ENCODE measurements around the gene ARL14. TPM values are rescaled to one million over a fixed set of nuclear protein-coding genes. Genes with fewer than 3 reads are reported as not detected.

The ARL14 gene
- total RNA-seq, 2 donors from 2014 or later = not detected

DNA sequence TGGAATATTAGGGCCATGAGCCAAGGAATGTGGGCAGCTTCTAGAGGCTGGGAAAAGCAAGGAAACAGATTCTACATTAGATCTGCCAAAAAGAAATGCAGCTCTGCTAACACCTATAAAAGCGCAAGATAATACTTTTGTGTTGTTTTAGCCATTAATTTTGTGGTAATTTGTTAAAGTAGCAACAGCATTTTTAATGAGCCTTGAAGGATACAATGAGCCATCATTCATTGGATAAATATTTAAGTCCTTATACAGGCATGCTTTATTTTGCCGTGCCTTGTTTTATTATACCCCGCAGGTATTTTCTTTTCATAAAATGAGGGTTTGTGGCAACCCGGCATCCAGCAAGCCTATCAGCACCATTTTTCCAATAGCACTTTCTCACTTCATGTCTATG, 15.0 kb downstream of the ARL14 start:
- Histone ChIP-seq H3K27ac (no peak overlapping the region), H3K27me3 (no peaks in the 10 kb centered on the region), H3K9me3 (no peaks in the 10 kb centered on the region), H3K4me3 (no peak overlapping the region), H3K4me1 (no peaks in the 10 kb centered on the region), H3K36me3 (no peaks in the 10 kb centered on the region)
- DNase-seq (ENCODE audit: low spot score) = no peak
- TF ChIP-seq, protein P1, sequence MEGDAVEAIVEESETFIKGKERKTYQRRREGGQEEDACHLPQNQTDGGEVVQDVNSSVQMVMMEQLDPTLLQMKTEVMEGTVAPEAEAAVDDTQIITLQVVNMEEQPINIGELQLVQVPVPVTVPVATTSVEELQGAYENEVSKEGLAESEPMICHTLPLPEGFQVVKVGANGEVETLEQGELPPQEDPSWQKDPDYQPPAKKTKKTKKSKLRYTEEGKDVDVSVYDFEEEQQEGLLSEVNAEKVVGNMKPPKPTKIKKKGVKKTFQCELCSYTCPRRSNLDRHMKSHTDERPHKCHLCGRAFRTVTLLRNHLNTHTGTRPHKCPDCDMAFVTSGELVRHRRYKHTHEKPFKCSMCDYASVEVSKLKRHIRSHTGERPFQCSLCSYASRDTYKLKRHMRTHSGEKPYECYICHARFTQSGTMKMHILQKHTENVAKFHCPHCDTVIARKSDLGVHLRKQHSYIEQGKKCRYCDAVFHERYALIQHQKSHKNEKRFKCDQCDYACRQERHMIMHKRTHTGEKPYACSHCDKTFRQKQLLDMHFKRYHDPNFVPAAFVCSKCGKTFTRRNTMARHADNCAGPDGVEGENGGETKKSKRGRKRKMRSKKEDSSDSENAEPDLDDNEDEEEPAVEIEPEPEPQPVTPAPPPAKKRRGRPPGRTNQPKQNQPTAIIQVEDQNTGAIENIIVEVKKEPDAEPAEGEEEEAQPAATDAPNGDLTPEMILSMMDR (IDR thresholded peaks at IDR 0.05) = no peak

DNA sequence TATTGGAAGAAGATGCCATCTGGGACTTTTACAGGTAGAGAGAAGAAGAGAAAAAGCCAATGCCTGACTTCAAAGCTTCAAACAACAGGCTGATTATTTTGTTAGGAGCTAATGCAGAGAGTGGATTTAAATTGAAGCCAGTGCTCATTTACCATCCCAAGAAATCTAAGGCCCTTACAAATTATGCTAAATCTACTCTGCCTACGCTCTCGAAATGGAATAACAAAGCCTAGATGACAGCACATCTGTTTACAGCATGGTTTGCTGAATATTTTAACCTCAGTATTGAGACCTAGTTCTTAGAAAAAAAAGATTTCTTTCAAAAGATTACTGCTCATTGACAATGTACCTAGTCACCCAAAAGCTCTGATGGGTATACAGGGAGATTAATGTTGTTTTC, 16.2 kb downstream of the ARL14 start:
- Histone ChIP-seq H3K4me1 (peaks cover 0 to 6% of the 10 kb centered on the region in 2 donors), H3K4me3 (no peak overlapping the region), H3K9me3 (no peaks in the 10 kb centered on the region), H3K36me3 (no peaks in the 10 kb centered on the region), H3K27ac (no peak overlapping the region), H3K27me3 (no peaks in the 10 kb centered on the region)
- no peak for DNase-seq (ENCODE audit: low spot score)
- TF ChIP-seq, protein P1 (IDR thresholded peaks at IDR 0.05) = no peak

DNA sequence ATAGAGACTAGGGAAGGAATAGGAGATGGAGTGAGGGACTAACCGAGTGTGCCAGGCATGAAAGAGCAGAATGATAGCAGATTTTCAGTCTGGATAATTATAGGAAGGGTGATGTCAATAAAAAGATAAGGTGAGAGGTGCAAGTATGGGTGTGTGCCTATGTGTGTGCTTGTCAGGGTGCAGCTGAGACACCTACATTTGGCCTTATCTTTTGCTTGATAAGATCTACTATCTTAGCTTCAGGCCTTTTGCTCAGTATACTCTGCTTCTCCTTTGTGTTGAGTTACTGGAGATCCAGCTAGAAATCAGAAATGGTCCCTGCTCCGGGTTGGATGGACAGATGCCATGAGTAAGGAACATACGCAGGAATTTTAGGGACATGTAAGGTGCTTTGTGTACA, 17.4 kb downstream of the ARL14 start:
- H3K27ac ChIP-seq = no peak overlapping the region
- H3K27me3 ChIP-seq = no peaks in the 10 kb centered on the region
- no peaks in the 10 kb centered on the region for H3K36me3 ChIP-seq
- TF ChIP-seq, protein P1 (IDR thresholded peaks at IDR 0.05) = no peak
- H3K9me3 ChIP-seq = no peaks in the 10 kb centered on the region
- peaks cover 0 to 11% of the 10 kb centered on the region in 2 donors for H3K4me1 ChIP-seq
- no peak overlapping the region for H3K4me3 ChIP-seq
- no peak for DNase-seq (ENCODE audit: low spot score)

DNA sequence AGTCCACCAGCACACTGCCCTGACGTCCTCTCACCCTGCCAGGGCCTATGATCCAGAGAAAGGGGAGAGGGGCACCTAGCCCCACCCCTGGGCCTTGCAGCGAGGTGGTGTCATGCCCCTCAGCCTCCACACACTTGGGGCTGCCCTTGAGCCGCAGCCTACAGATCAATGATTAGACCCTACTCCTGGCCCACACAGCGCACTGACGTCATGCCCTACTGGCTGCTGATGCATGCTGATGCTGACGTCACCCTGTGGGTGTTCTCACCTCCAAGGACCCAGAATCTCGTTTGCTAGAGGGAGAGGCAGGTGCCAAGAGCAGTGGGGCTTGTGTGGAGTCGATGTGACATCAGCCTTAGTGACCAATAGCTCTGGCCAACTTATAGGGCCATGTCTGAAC, 18.0 kb downstream of the ARL14 start:
- Histone ChIP-seq H3K9me3 (no peaks in the 10 kb centered on the region), H3K27me3 (no peaks in the 10 kb centered on the region), H3K4me1 (peaks cover 0 to 11% of the 10 kb centered on the region in 2 donors), H3K4me3 (no peak overlapping the region), H3K27ac (no peak overlapping the region), H3K36me3 (no peaks in the 10 kb centered on the region)
- DNase-seq (ENCODE audit: low spot score) = no peak
- TF ChIP-seq, protein P1 (IDR thresholded peaks at IDR 0.05) = no peak

DNA sequence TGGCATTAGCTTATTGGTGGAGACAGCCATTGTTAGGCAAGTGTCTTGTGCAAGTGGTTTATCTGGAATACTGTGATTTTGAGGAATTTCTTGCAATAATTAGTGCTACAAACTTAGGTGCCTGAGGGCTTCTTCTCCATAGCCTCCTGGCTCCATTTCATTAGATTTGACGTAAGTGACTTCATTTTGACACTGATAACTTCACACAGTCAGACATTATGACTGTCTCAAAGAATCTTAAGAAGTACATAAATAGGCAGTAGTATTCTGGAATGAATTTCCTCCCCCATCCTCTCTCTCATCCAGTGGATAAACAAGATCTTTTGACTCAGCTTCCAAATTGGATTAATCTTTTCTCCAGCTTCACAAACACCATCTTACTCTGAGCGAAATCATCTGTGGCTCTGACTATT, 19.0 kb downstream of the ARL14 start:
- Histone ChIP-seq H3K9me3 (no peaks in the 10 kb centered on the region), H3K27ac (no peak overlapping the region), H3K27me3 (no peaks in the 10 kb centered on the region), H3K4me1 (peaks cover 0 to 11% of the 10 kb centered on the region in 2 donors), H3K36me3 (no peaks in the 10 kb centered on the region), H3K4me3 (no peak overlapping the region)
- DNase-seq (ENCODE audit: low spot score) = no peak
- TF ChIP-seq, protein P1 (IDR thresholded peaks at IDR 0.05) = no peak

DNA sequence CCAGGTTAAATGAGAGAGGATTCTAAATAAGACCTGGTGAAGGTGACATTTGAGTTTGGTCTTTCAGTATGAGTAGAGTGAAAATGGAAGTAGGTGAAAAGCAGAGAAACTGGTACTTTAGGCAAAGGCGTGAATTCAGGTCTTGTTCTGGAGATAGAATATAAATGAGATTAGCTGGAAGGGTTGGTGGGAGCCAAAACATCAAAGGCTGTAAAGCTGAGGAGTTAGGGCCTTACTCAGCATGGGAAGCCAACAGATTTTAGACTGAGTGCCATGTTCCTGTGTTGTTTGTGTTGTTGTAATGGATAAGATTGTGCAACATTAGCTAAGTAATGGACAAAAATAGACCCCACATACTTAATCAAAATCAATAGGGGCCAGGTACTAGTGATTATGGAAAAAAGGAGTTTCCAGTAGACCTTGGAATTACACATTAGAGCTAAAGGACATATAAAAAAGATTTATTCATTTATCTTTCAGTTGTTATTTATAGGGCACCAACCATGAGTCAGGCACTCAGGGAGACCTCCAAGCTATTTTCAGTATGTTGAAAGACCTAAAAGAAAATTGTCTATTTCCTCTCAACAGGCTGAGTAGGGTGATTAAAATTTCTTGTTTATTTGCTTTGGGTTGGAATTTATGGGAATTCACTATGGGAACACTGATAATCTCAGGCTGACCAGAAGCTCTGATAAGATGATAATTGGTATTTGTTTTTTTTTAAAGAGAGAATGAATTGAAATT, 20.8 kb downstream of the ARL14 start:
- no peak overlapping the region for H3K4me3 ChIP-seq
- TF ChIP-seq, protein P1 (IDR thresholded peaks at IDR 0.05) = no peak
- DNase-seq (ENCODE audit: low spot score) = no peak
- H3K27me3 ChIP-seq = no peaks in the 10 kb centered on the region
- H3K9me3 ChIP-seq = no peaks in the 10 kb centered on the region
- H3K27ac ChIP-seq = peak overlapping the region in 1 of 2 donors; percentile 50
- H3K36me3 ChIP-seq = no peaks in the 10 kb centered on the region
- H3K4me1 ChIP-seq = peaks cover 0 to 11% of the 10 kb centered on the region in 2 donors
